ENCODE results near the gene RBPJ.

GRCh38 chr4:26284536-26284935 lies 36.3 kb upstream of the RBPJ start:
- TF ChIP-seq, protein P1, sequence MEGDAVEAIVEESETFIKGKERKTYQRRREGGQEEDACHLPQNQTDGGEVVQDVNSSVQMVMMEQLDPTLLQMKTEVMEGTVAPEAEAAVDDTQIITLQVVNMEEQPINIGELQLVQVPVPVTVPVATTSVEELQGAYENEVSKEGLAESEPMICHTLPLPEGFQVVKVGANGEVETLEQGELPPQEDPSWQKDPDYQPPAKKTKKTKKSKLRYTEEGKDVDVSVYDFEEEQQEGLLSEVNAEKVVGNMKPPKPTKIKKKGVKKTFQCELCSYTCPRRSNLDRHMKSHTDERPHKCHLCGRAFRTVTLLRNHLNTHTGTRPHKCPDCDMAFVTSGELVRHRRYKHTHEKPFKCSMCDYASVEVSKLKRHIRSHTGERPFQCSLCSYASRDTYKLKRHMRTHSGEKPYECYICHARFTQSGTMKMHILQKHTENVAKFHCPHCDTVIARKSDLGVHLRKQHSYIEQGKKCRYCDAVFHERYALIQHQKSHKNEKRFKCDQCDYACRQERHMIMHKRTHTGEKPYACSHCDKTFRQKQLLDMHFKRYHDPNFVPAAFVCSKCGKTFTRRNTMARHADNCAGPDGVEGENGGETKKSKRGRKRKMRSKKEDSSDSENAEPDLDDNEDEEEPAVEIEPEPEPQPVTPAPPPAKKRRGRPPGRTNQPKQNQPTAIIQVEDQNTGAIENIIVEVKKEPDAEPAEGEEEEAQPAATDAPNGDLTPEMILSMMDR (IDR thresholded peaks at IDR 0.05 in 8 of 11, conservative IDR thresholded peaks at IDR 0.05 in 3 of 11) = no peak
- no peak for TF ChIP-seq POLR2AphosphoS5 (IDR thresholded peaks at IDR 0.05)

Data from spleen (tissue), 7 donors.